Lung microvascular endothelial cell (primary cell): ENCODE data around the gene ZNF813. TPM values are rescaled to one million over a fixed set of nuclear protein-coding genes. Genes with fewer than 3 reads are reported as not detected.
"Not testable (repeated sequence)": the region's sequence is repeated elsewhere in the genome, so short reads cannot be mapped to it uniquely, and the experiment has no call there.

Source experiments
- DNase-seq, 2 donors: peaks; one replicate each; pipeline versions ENCODE4 v3.0.0 to v3.0.0-alpha.2; 2010; ENCODE audit warnings: low read depth in 2 of 2
- total RNA-seq: library from RNA; depleted of rRNA; stranded (reverse); fragments of >200 nt; gene quantifications from 2 replicates; pipeline ENCODE4 v1.2.1, GENCODE V29; 2014

The ZNF813 gene
- total RNA-seq: 2.8 and 4.4 TPM in 2 replicates

GRCh38 chr19:53467485-53468262 lies at the start of gene ZNF813:
Gene ZNF813 (plus strand): TSS chr19:53467733. CDS start chr19:53483823, 16,090 bp downstream.
- peak; percentile 84 to 91 for DNase-seq

- not testable (repeated sequence) for DNase-seq
Observed at GRCh38 chr19:53420520-53421315, 46.8 kb upstream of the ZNF813 start.

GRCh38 chr19:53422551-53422950 lies 45.0 kb upstream of the ZNF813 start:
- DNase-seq: no peak

- peak; percentile 6 to 53 for DNase-seq
Observed at GRCh38 chr19:53423074-53423473, 44.5 kb upstream of the ZNF813 start.

GRCh38 chr19:53423680-53424079 lies 43.9 kb upstream of the ZNF813 start:
- peak; percentile 22 to 47 for DNase-seq

GRCh38 chr19:53424968-53425597 lies 42.5 kb upstream of the ZNF813 start:
- DNase-seq: peak; percentile 77 to 85

- peak; percentile 94 for DNase-seq
Observed at GRCh38 chr19:53431399-53432087, 36.0 kb upstream of the ZNF813 start, which contains the start of gene ZNF761. Gene ZNF761 (plus strand): TSS chr19:53431984. CDS start chr19:53447269, 15,285 bp downstream.

GRCh38 chr19:53432088-53432661 lies 35.4 kb upstream of the ZNF813 start:
- DNase-seq: peak; percentile 16 to 23

GRCh38 chr19:53443809-53444208 lies 23.7 kb upstream of the ZNF813 start:
- not testable (repeated sequence) for DNase-seq

GRCh38 chr19:53447196-53447595 lies 20.3 kb upstream of the ZNF813 start:
- not testable (repeated sequence) for DNase-seq

- no peak for DNase-seq
Observed at GRCh38 chr19:53455828-53456227, 11.7 kb upstream of the ZNF813 start.

- not testable (repeated sequence) for DNase-seq
Observed at GRCh38 chr19:53460131-53460721, 7.3 kb upstream of the ZNF813 start.

GRCh38 chr19:53461866-53462265 lies 5.7 kb upstream of the ZNF813 start:
- DNase-seq: no peak

GRCh38 chr19:53462861-53463260 lies 4.7 kb upstream of the ZNF813 start:
- DNase-seq: no peak

GRCh38 chr19:53463263-53463662 lies 4.3 kb upstream of the ZNF813 start:
- peak in 1 of 2 donors; percentile 45 for DNase-seq

GRCh38 chr19:53466726-53467484 lies 628 bp upstream of the ZNF813 start:
- DNase-seq: peak in 1 of 2 donors; percentile 5

GRCh38 chr19:53468628-53469027 lies 1.1 kb downstream of the ZNF813 start:
- peak in 1 of 2 donors; percentile 8 for DNase-seq

GRCh38 chr19:53471916-53472315 lies 4.4 kb downstream of the ZNF813 start:
- DNase-seq: no peak

GRCh38 chr19:53474832-53475231 lies 7.3 kb downstream of the ZNF813 start:
- not testable (repeated sequence) for DNase-seq

GRCh38 chr19:53475470-53475869 lies 7.9 kb downstream of the ZNF813 start:
- not testable (repeated sequence) for DNase-seq
